Brain microvascular endothelial cell (primary cell): ENCODE measurements around the gene SERINC5.

Source experiments
- DNase-seq: peaks from one replicate; pipeline ENCODE4 v3.0.0-alpha.2; 2020
- H3K27ac ChIP-seq: fragments of 250-450 bp; sonication (Bioruptor Pico); 2 replicates; pipeline ENCODE4 v1.5.1; 2020; ENCODE audit warnings: mild to moderate bottlenecking, moderate library complexity
- H3K27me3 ChIP-seq: fragments of 250-450 bp; sonication (Bioruptor Pico); replicated peaks from 2 replicates; pipeline ENCODE4 v1.5.1; 2020; ENCODE audit warnings: mild to moderate bottlenecking
- H3K36me3 ChIP-seq: fragments of 250-450 bp; sonication (Bioruptor Pico); replicated peaks from 2 replicates; pipeline ENCODE4 v1.5.1; 2020; ENCODE audit warnings: mild to moderate bottlenecking
- H3K4me3 ChIP-seq: 2 replicates; pipeline ENCODE4 v1.5.1; 2011; ENCODE audit warnings: low read depth, mild to moderate bottlenecking, control low read depth, low read length, moderate library complexity
- in situ Hi-C: cut with HindIII; loops from 2 replicates; pipeline ENCODE4 v1.10.0; 2017; ENCODE audit warnings: low sequenced_read_pairs, low pct_ligation_motif_present
- TF ChIP-seq, protein P1 (sequence below): IDR thresholded peaks from 2 replicates; pipeline ENCODE4 v1.5.1; 2011; ENCODE audit warnings: low read depth, mild to moderate bottlenecking, moderate library complexity, low read length, control low read depth, inconsistent platforms; ENCODE audit errors: missing control alignments

The SERINC5 gene

DNA sequence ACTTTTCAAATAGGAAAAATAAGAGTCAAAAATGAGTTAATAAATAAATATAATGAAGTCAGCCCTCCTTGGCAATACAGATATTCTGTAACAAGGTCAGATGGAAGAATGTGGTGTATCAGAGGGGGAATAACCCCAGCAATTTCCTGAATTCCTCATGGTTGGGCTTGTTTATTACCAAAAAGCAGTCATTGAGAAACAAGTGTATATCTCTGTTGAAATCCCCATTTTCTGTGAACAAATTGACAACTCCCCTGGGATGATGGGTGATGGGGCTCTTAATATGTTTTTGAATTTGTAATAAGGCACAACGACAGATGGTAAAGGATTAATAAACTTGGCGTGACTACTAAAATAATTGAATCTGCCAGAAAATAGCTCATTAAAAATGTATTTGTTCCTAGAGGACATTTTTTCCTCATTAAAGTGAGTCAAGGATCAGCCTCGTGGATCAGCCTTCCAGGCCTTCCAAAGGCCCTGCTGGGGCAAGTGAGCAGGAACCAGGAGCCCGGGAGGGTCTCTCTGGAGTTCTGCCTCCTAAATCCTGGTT, 186.5 kb downstream of the SERINC5 start:
- TF ChIP-seq, protein P1, sequence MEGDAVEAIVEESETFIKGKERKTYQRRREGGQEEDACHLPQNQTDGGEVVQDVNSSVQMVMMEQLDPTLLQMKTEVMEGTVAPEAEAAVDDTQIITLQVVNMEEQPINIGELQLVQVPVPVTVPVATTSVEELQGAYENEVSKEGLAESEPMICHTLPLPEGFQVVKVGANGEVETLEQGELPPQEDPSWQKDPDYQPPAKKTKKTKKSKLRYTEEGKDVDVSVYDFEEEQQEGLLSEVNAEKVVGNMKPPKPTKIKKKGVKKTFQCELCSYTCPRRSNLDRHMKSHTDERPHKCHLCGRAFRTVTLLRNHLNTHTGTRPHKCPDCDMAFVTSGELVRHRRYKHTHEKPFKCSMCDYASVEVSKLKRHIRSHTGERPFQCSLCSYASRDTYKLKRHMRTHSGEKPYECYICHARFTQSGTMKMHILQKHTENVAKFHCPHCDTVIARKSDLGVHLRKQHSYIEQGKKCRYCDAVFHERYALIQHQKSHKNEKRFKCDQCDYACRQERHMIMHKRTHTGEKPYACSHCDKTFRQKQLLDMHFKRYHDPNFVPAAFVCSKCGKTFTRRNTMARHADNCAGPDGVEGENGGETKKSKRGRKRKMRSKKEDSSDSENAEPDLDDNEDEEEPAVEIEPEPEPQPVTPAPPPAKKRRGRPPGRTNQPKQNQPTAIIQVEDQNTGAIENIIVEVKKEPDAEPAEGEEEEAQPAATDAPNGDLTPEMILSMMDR, result no peak
- no peak for DNase-seq
- in situ Hi-C loops, result no loop called here
- Histone ChIP-seq H3K27me3 (no peaks in the 10 kb centered on the region), H3K4me3 (no peak overlapping the region), H3K27ac (no peak overlapping the region), H3K36me3 (no peaks in the 10 kb centered on the region)

DNA sequence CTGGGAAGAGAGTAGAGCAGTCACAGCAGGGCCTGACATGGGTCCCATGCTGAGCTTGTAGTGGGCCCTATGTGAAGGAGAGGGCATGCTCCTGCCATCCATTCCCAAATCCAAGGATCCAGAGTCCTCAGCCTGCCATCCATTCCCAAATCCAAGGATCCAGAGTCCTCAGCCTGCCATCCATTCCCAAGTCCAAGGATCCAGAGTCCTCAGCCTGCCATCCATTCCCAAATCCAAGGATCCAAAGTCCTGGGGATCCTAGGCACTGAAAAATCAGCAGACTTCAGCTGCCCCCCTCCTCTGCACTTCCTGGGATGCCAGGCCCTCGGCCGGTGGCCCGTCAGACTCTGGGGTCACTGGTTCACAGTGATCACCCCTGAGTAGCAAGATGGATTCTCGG, 187.1 kb downstream of the SERINC5 start:
- Histone ChIP-seq H3K27ac (no peak overlapping the region), H3K27me3 (no peaks in the 10 kb centered on the region), H3K4me3 (no peak overlapping the region), H3K36me3 (no peaks in the 10 kb centered on the region)
- TF ChIP-seq, protein P1, result no peak
- in situ Hi-C loops, result no loop called here
- no peak for DNase-seq

DNA sequence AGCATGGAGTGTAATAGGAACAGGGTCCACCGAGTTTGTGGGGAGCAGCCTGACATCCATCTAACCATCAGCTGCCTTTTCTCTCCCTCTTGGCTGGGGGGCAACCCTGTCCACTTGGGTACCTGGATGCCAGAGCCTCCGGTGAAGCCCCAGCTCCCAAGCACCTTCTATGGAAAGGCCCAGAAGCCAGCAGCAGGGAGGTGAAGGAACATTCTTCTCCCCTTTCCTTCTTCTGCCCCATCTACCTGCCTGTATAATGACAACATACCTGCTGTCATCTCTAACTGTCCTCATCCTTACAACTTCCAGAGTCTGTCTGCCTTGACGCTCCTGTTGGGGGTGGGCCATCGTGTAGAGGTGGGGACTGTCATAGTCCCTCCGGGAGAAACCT, 187.6 kb downstream of the SERINC5 start:
- TF ChIP-seq, protein P1, result no peak
- Histone ChIP-seq H3K27ac (no peak overlapping the region), H3K36me3 (no peaks in the 10 kb centered on the region), H3K4me3 (no peak overlapping the region), H3K27me3 (no peaks in the 10 kb centered on the region)
- in situ Hi-C loops, result no loop called here
- no peak for DNase-seq

DNA sequence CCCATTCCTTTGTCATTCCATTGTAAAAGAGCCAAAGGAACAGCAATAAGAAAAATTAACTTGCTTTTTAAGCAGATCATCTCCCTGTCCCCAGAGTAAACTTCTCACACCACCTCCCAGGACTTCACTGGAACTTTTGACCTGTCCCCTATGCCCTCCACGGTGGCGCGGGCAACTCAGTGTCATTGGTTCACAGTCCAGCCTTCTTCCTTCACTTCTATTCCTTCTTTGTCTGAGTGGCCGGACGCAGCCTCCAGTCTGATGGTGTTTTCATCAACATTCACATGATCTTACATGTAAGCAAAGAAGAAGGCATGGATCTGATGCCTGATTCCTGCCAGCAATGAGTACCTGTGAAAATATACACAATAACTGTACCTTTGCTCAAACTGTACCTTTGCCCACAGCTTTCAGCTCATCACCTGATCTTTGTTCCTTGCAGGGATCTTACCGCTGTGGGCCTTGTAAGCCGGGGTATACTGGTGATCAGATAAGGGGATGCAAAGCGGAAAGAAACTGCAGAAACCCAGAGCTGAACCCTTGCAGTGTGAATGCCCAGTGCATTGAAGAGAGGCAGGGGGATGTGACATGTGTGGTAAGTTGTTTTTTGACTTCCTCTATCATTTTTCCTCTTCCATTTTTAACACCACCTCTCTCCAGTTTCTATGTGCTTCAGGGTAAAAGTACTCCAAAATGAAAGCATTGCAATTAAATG, 188.2 kb downstream of the SERINC5 start:
- TF ChIP-seq, protein P1, result no peak
- Histone ChIP-seq H3K36me3 (no peaks in the 10 kb centered on the region), H3K27ac (no peak overlapping the region), H3K4me3 (no peak overlapping the region), H3K27me3 (no peaks in the 10 kb centered on the region)
- DNase-seq, result no peak
- in situ Hi-C loops, result no loop called here

DNA sequence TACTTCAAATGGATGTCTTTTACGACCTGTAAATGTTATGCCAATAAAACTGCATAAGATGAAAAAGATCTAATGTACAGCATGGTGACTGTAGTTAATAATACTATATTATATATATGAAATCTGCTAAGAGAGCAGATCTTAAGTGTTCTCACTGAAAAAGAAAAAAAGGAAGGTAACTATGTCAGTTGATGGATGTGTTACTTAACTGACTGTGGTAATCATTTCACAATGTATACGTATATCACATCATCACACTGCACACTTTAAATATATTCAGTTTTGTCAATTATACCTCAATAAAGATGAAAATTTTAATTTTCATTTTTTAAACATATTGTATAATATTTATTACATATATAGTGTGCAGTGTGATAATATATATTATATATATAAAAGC, 188.8 kb downstream of the SERINC5 start:
- in situ Hi-C loops, result no loop called here
- TF ChIP-seq, protein P1, result no peak
- H3K36me3 ChIP-seq, result no peaks in the 10 kb centered on the region
- H3K27ac ChIP-seq, result no peak overlapping the region
- H3K27me3 ChIP-seq, result no peaks in the 10 kb centered on the region
- H3K4me3 ChIP-seq, result no peak overlapping the region
- no peak for DNase-seq

DNA sequence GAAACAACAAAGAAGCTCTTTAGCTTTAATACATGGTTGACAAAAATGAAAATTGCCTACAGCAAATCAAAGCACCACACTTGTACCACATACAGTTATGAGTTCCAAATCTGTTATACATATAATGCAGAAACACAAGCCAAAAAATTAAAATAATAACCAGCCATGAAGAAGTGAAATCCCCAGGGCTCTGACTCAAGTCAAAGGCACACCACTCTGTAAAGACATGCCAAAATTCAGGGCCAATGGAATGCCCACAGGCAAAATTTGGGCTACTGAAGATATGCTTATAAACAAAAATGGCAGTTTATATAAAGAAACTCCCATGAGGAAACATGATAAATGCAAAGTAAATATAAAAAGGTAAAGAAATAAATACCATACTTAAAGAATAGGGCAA, 191.7 kb downstream of the SERINC5 start:
- no peak overlapping the region for H3K4me3 ChIP-seq
- H3K27me3 ChIP-seq, result no peaks in the 10 kb centered on the region
- H3K36me3 ChIP-seq, result no peaks in the 10 kb centered on the region
- TF ChIP-seq, protein P1, result no peak
- in situ Hi-C loops, result no loop called here
- no peak for DNase-seq
- no peak overlapping the region for H3K27ac ChIP-seq
